ENCODE measurements around the gene CR1.
"Not testable (repeated sequence)": the region's sequence is repeated elsewhere in the genome, so short reads cannot be mapped to it uniquely, and the experiment has no call there.

The CR1 gene

GRCh38 chr1:207644166-207644851 lies 148.4 kb downstream of the CR1 start:
- no peak for DNase-seq (ENCODE audit: low read depth in 2 of 2)

GRCh38 chr1:207644852-207645634 lies 149.1 kb downstream of the CR1 start, which contains the start of gene CR1L:
Gene CR1L, plus strand, starts transcription at chr1:207645133. Its CDS starts 101 bp downstream, at chr1:207645234.
- peak; percentile 63 to 69 for DNase-seq (ENCODE audit: low read depth in 2 of 2)

GRCh38 chr1:207645635-207646081 lies 149.7 kb downstream of the CR1 start:
- DNase-seq (ENCODE audit: low read depth in 2 of 2): no peak

GRCh38 chr1:207646171-207646570 lies 150.2 kb downstream of the CR1 start:
- no peak for DNase-seq (ENCODE audit: low read depth in 2 of 2)

- no peak for DNase-seq (ENCODE audit: low read depth in 2 of 2)
These were observed 151.1 kb downstream of the CR1 start for GRCh38 chr1:207646944-207647579.

GRCh38 chr1:207647671-207648333 lies 151.8 kb downstream of the CR1 start:
- no peak for DNase-seq (ENCODE audit: low read depth in 2 of 2)

- no peak for DNase-seq (ENCODE audit: low read depth in 2 of 2)
These were observed 152.6 kb downstream of the CR1 start for GRCh38 chr1:207648334-207649209.

GRCh38 chr1:207649210-207649753 lies 153.3 kb downstream of the CR1 start:
- no peak for DNase-seq (ENCODE audit: low read depth in 2 of 2)

GRCh38 chr1:207649865-207650580 lies 154.1 kb downstream of the CR1 start:
- no peak for DNase-seq (ENCODE audit: low read depth in 2 of 2)

- DNase-seq (ENCODE audit: low read depth in 2 of 2): no peak
These were observed 155.6 kb downstream of the CR1 start for GRCh38 chr1:207651583-207651982.

- no peak for DNase-seq (ENCODE audit: low read depth in 2 of 2)
These were observed 158.4 kb downstream of the CR1 start for GRCh38 chr1:207654320-207654719.

GRCh38 chr1:207658408-207658807 lies 162.5 kb downstream of the CR1 start:
- DNase-seq (ENCODE audit: low read depth in 2 of 2): no peak

- no peak for DNase-seq (ENCODE audit: low read depth in 2 of 2)
These were observed 163.0 kb downstream of the CR1 start for GRCh38 chr1:207658904-207659485.

- no peak for DNase-seq (ENCODE audit: low read depth in 2 of 2)
These were observed 163.7 kb downstream of the CR1 start for GRCh38 chr1:207659545-207660153.

GRCh38 chr1:207661420-207661819 lies 165.5 kb downstream of the CR1 start:
- not testable (repeated sequence) for DNase-seq (ENCODE audit: low read depth in 2 of 2)

- no peak for DNase-seq (ENCODE audit: low read depth in 2 of 2)
These were observed 170.4 kb downstream of the CR1 start for GRCh38 chr1:207666342-207666741.

GRCh38 chr1:207669528-207670009 lies 173.6 kb downstream of the CR1 start:
- no peak for DNase-seq (ENCODE audit: low read depth in 2 of 2)

GRCh38 chr1:207670192-207670591 lies 174.2 kb downstream of the CR1 start:
- no peak for DNase-seq (ENCODE audit: low read depth in 2 of 2)

GRCh38 chr1:207670997-207671396 lies 175.0 kb downstream of the CR1 start:
- no peak for DNase-seq (ENCODE audit: low read depth in 2 of 2)
